Lower lobe of right lung (tissue), 2 donors: Measurements from ENCODE around the gene NRXN3. TPM values are rescaled to one million over a fixed set of nuclear protein-coding genes. Genes with fewer than 3 reads are reported as not detected.

Experiments used
- ATAC-seq, 2 donors: fragments of 200-7000 bp; cut with Tn5 transposase; one replicate each; pipeline ENCODE4 v1.9.1; 2020 to 2022; ENCODE audit warnings: mild to moderate bottlenecking in 2 of 2, moderate library complexity in 2 of 2
- DNase-seq: peaks from one replicate; pipeline ENCODE4 v3.0.0-alpha.2; 2020
- H3K27ac ChIP-seq: fragments of 200-600 bp; one replicate; pipeline ENCODE4 v1.8.0; 2022
- H3K27me3 ChIP-seq: fragments of 200-600 bp; one replicate; pipeline ENCODE4 v1.8.0; 2022; ENCODE audit warnings: low read depth
- H3K36me3 ChIP-seq: fragments of 200-600 bp; one replicate; pipeline ENCODE4 v1.8.0; 2022; ENCODE audit warnings: mild to moderate bottlenecking
- H3K4me1 ChIP-seq: fragments of 200-600 bp; one replicate; pipeline ENCODE4 v1.8.0; 2022
- H3K4me3 ChIP-seq: fragments of 200-600 bp; one replicate; pipeline ENCODE4 v1.8.0; 2022; ENCODE audit warnings: mild to moderate bottlenecking
- H3K9me3 ChIP-seq: fragments of 200-600 bp; one replicate; pipeline ENCODE4 v1.8.0; 2022
- CTCF ChIP-seq: fragments of 200-600 bp; IDR thresholded peaks from one replicate; pipeline ENCODE4 v1.8.0; 2022; ENCODE audit warnings: antibody characterized with exemption, mild to moderate bottlenecking
- intact Hi-C: fragments of 100-400 bp; cut with DNase I; formaldehyde crosslinking; loops from one replicate; pipeline ENCODE4 v1.11.0; 2022
- total RNA-seq: library from RNA; stranded (reverse); fragmentation: NEBNext Ultra II Directional; extraction: Animal tissue kit (Norgen Biotek cat#: 25700); gene quantifications from one replicate; pipeline ENCODE4 v1.2.1, GENCODE V29; 2021
- donor health status: DM: no; HTN: yes; CAD: no; lungs with severe emphysema.

The NRXN3 gene
- total RNA-seq, 1 donor from 2014 or later: 9.0 TPM

- H3K36me3 ChIP-seq: no peaks in the 10 kb centered on the region
- no peaks in the 10 kb centered on the region for H3K9me3 ChIP-seq
- H3K27ac ChIP-seq: no peak overlapping the region
- DNase-seq (no peak), ATAC-seq (no peak)
- intact Hi-C loops: no loop called here
- no peak for TF ChIP-seq CTCF
- H3K4me3 ChIP-seq: no peak overlapping the region
- H3K27me3 ChIP-seq: no peaks in the 10 kb centered on the region
- H3K4me1 ChIP-seq: no peaks in the 10 kb centered on the region
These were observed 1251.6 kb downstream of the NRXN3 start for GRCh38 chr14:79421811-79422210.

- no peaks in the 10 kb centered on the region for H3K4me1 ChIP-seq
- H3K36me3 ChIP-seq: no peaks in the 10 kb centered on the region
- ATAC-seq (no peak), DNase-seq (no peak)
- no peak overlapping the region for H3K4me3 ChIP-seq
- H3K27ac ChIP-seq: no peak overlapping the region
- TF ChIP-seq CTCF: no peak
- H3K9me3 ChIP-seq: no peaks in the 10 kb centered on the region
- no peaks in the 10 kb centered on the region for H3K27me3 ChIP-seq
- intact Hi-C loops: no loop called here
These were observed 1254.3 kb downstream of the NRXN3 start for GRCh38 chr14:79424462-79424861.

GRCh38 chr14:79426103-79426755 is 1256.1 kb downstream of the NRXN3 start:
- Histone ChIP-seq H3K4me3 (no peak overlapping the region), H3K9me3 (no peaks in the 10 kb centered on the region), H3K4me1 (no peaks in the 10 kb centered on the region), H3K27me3 (no peaks in the 10 kb centered on the region), H3K27ac (no peak overlapping the region), H3K36me3 (no peaks in the 10 kb centered on the region)
- intact Hi-C loops: no loop called here
- no peak for DNase-seq
- TF ChIP-seq CTCF: no peak
- no peak for ATAC-seq

GRCh38 chr14:79432640-79433039 is 1262.5 kb downstream of the NRXN3 start:
- H3K9me3 ChIP-seq: no peaks in the 10 kb centered on the region
- no peaks in the 10 kb centered on the region for H3K27me3 ChIP-seq
- H3K36me3 ChIP-seq: no peaks in the 10 kb centered on the region
- TF ChIP-seq CTCF: no peak
- ATAC-seq (no peak), DNase-seq (no peak)
- intact Hi-C loops: no loop called here
- H3K4me3 ChIP-seq: no peak overlapping the region
- no peak overlapping the region for H3K27ac ChIP-seq
- no peaks in the 10 kb centered on the region for H3K4me1 ChIP-seq

- Histone ChIP-seq H3K4me3 (no peak overlapping the region), H3K9me3 (no peaks in the 10 kb centered on the region), H3K27me3 (no peaks in the 10 kb centered on the region), H3K27ac (no peak overlapping the region), H3K4me1 (no peaks in the 10 kb centered on the region), H3K36me3 (no peaks in the 10 kb centered on the region)
- no peak for TF ChIP-seq CTCF
- DNase-seq: no peak
- no peak for ATAC-seq
- intact Hi-C loops: no loop called here
These were observed 1266.2 kb downstream of the NRXN3 start for GRCh38 chr14:79436335-79436734.
